Measurements from ENCODE around the gene CDC37.
A peak's percentile ranks its signal among the peaks of the same experiment; 100 is the strongest.
"Not testable (repeated sequence)": the region's sequence is repeated elsewhere in the genome, so short reads cannot be mapped to it uniquely, and the experiment has no call there.

CDC37 gene

GRCh38 chr19:10398819-10399218 is 4.5 kb downstream of the CDC37 start:
- FAIRE-seq (no peak), DNase-seq (ENCODE audit: insufficient read length, low spot score) (no peak)

- DNase-seq (ENCODE audit: insufficient read length, low spot score) (no peak), FAIRE-seq (no peak)
These were observed 7.4 kb downstream of the CDC37 start for GRCh38 chr19:10395917-10396316.

- FAIRE-seq (no peak), DNase-seq (ENCODE audit: insufficient read length, low spot score) (no peak)
These were observed 7.9 kb downstream of the CDC37 start for GRCh38 chr19:10395436-10395835.

- DNase-seq (ENCODE audit: insufficient read length, low spot score) (no peak), FAIRE-seq (no peak)
These were observed 8.3 kb downstream of the CDC37 start for GRCh38 chr19:10395003-10395402.

GRCh38 chr19:10393137-10393536 is 10.2 kb downstream of the CDC37 start:
- no peak for DNase-seq (ENCODE audit: insufficient read length, low spot score)
- FAIRE-seq: no peak

- FAIRE-seq (no peak), DNase-seq (ENCODE audit: insufficient read length, low spot score) (no peak)
These were observed 11.2 kb downstream of the CDC37 start for GRCh38 chr19:10392120-10392519.

- peak; percentile 78 for DNase-seq (ENCODE audit: insufficient read length, low spot score)
- peak; percentile 70 for FAIRE-seq
These were observed 12.6 kb downstream of the CDC37 start for GRCh38 chr19:10390652-10391286.

GRCh38 chr19:10389863-10390262 is 13.5 kb downstream of the CDC37 start:
- DNase-seq (ENCODE audit: insufficient read length, low spot score): no peak
- no peak for FAIRE-seq

- DNase-seq (ENCODE audit: insufficient read length, low spot score): peak; percentile 73
These were observed 14.4 kb downstream of the CDC37 start for GRCh38 chr19:10388957-10389356.

GRCh38 chr19:10384580-10384979 is 18.8 kb downstream of the CDC37 start:
- DNase-seq (ENCODE audit: insufficient read length, low spot score): no peak
- FAIRE-seq: no peak

More at GRCh38 chr19:10388957-10389356, 14.4 kb downstream of the CDC37 start:
- FAIRE-seq: no peak

- DNase-seq (ENCODE audit: insufficient read length, low spot score); FAIRE-seq: not testable (repeated sequence)
These were observed 20.2 kb downstream of the CDC37 start for GRCh38 chr19:10383223-10383499.

GRCh38 chr19:10380313-10381102 is 22.8 kb downstream of the CDC37 start, which contains the start of gene TYK2:
Gene TYK2 (minus strand): TSS chr19:10380572. CDS start chr19:10378406, 2,166 bp downstream.
- FAIRE-seq (peak; percentile 98), DNase-seq (ENCODE audit: insufficient read length, low spot score) (peak; percentile 100)

- FAIRE-seq: no peak
These were observed 23.4 kb downstream of the CDC37 start for GRCh38 chr19:10379880-10380312.

GRCh38 chr19:10378124-10378523 is 25.2 kb downstream of the CDC37 start:
- FAIRE-seq: no peak

More at GRCh38 chr19:10379880-10380312, 23.4 kb downstream of the CDC37 start:
- no peak for DNase-seq (ENCODE audit: insufficient read length, low spot score)

GRCh38 chr19:10377140-10377640 is 26.2 kb downstream of the CDC37 start:
- FAIRE-seq; DNase-seq (ENCODE audit: insufficient read length, low spot score): not testable (repeated sequence)

More at GRCh38 chr19:10378124-10378523, 25.2 kb downstream of the CDC37 start:
- DNase-seq (ENCODE audit: insufficient read length, low spot score): no peak

- DNase-seq (ENCODE audit: insufficient read length, low spot score) (no peak), FAIRE-seq (no peak)
These were observed 28.4 kb downstream of the CDC37 start for GRCh38 chr19:10374931-10375330.

GRCh38 chr19:10372690-10373089 is 30.7 kb downstream of the CDC37 start:
- DNase-seq (ENCODE audit: insufficient read length, low spot score) (no peak), FAIRE-seq (no peak)

GRCh38 chr19:10368101-10368803 is 35.1 kb downstream of the CDC37 start:
- FAIRE-seq: no peak
- DNase-seq (ENCODE audit: insufficient read length, low spot score): no peak

- not testable (repeated sequence) for FAIRE-seq; DNase-seq (ENCODE audit: insufficient read length, low spot score)
These were observed 36.3 kb downstream of the CDC37 start for GRCh38 chr19:10366950-10367512.

GRCh38 chr19:10365518-10365917 is 37.8 kb downstream of the CDC37 start:
- DNase-seq (ENCODE audit: insufficient read length, low spot score) (no peak), FAIRE-seq (no peak)

- FAIRE-seq (no peak), DNase-seq (ENCODE audit: insufficient read length, low spot score) (no peak)
These were observed 38.7 kb downstream of the CDC37 start for GRCh38 chr19:10364644-10365043.

Measured in HTR-8/SVneo (cell line).